A549 treated with AZD9567 at 1 μM for 4 hours (cell line): ENCODE data around the gene THBS4. TPM values are rescaled to one million over a fixed set of nuclear protein-coding genes. Genes with fewer than 3 reads are reported as not detected.

ENCODE experiments used
- total RNA-seq: library from RNA; stranded (reverse); fragments of 200-300 nt; extraction: Qiagen RNA extraction; gene quantifications from 5 replicates; pipeline ENCODE4 v1.2.3, GENCODE V29; 2022; ENCODE audit not compliant: insufficient read depth

The THBS4 gene
- 0.05 to 0.40 TPM (median 0.08 TPM) in 4 of 5 replicates, not detected in the other for total RNA-seq

GRCh38 chr5:80034962-80035821 lies at the start of gene THBS4:
Gene THBS4, plus strand, starts transcription at chr5:80035348. Its CDS starts 190 bp downstream, at chr5:80035538.

GRCh38 chr5:79990598-79991507 lies 44.3 kb upstream of the THBS4 start, which contains the start of gene MTX3:
Gene MTX3, minus strand, starts transcription at chr5:79991262. Its CDS starts 24 bp downstream, at chr5:79991238.

Other genes starting within 250 kb of the THBS4 start
- 4.6 to 5.8 TPM (median 5.6 TPM) in 5 replicates for gene MTX3, start 44.1 kb upstream of the THBS4 start, total RNA-seq
- gene SERINC5, start 220.7 kb downstream of the THBS4 start, total RNA-seq = 5.6 to 10.0 TPM (median 6.5 TPM) in 5 replicates